H7 (cell line): ENCODE measurements around the gene RFK. TPM values are rescaled to one million over a fixed set of nuclear protein-coding genes. Genes with fewer than 3 reads are reported as not detected.
"Not testable (repeated sequence)": the region's sequence is repeated elsewhere in the genome, so short reads cannot be mapped to it uniquely, and the experiment has no call there.

ENCODE experiments used
- DNase-seq: peaks from one replicate; pipeline ENCODE4 v3.0.0; 2012
- H3K27me3 ChIP-seq: 2 replicates; pipeline ENCODE4 v1.6.0; 2011; ENCODE audit warnings: mild to moderate bottlenecking, low read length; ENCODE audit not compliant: control insufficient read depth, insufficient read depth
- H3K36me3 ChIP-seq: replicated peaks from 2 replicates; pipeline ENCODE4 v1.5.1; 2011; ENCODE audit warnings: low read length; ENCODE audit not compliant: control insufficient read depth, insufficient read depth
- H3K4me3 ChIP-seq: 2 replicates; pipeline ENCODE4 v1.5.1; 2011; ENCODE audit warnings: low read depth, mild to moderate bottlenecking, control low read depth, low read length, moderate library complexity; ENCODE audit not compliant: insufficient read depth
- total RNA-seq: library from RNA; depleted of rRNA; stranded (reverse); fragments of >200 nt; shearing (Covaris generic); gene quantifications from 2 replicates; pipeline ENCODE4 v1.2.3, GENCODE V29; 2014; rRNA removed

RFK gene
- total RNA-seq, result 15.2 and 17.5 TPM in 2 replicates

DNA sequence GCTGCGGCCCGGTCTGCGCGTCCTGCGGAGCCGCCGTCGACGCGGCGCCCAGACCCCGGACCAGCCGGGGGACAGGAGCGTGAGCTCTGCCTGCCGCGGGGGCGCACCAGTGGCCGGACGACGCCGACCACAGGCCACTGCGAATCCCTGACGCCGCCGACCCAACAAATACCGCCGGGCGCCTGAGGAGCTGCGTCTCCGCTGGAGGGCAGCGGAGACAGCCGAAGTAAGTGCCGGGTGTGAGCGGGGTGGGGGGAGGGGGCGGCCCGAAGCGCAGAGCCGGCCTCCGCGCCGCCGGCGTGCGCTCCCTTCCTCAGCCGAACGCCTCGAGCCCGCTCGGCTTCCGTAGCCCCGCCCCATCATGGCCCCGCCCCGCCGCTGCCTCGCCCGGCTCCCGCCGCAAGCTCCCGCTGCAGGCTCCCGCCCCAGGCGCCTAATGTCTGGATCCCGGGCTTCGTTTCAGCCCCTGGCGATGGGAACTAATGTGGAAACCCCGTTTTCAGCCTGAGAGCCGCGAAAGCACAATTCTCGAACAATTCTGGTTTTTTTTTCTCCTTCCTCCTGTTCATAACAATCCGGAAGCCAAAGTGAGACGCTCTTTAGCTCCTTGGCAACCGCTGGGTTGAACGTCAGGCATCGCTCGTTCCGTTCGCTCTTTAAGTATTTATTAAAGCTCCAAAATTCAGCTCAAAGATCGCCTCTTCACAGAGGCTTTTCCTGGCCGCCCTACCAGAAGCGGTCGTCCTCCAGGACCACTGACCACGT, at the start of gene RFK:
RFK (minus strand) TSS at position 232 of the 765 bp plus-strand sequence. CDS start 255 bp downstream, outside the sequence.
- peak; percentile 96 for DNase-seq
- peak within 1 kb of the TSS; percentile 87 for H3K4me3 ChIP-seq
- no peaks in the 10 kb centered on the region for H3K27me3 ChIP-seq
- no peaks in the 10 kb centered on the region; the same call in 1 of the 2 replicates for H3K36me3 ChIP-seq

DNA sequence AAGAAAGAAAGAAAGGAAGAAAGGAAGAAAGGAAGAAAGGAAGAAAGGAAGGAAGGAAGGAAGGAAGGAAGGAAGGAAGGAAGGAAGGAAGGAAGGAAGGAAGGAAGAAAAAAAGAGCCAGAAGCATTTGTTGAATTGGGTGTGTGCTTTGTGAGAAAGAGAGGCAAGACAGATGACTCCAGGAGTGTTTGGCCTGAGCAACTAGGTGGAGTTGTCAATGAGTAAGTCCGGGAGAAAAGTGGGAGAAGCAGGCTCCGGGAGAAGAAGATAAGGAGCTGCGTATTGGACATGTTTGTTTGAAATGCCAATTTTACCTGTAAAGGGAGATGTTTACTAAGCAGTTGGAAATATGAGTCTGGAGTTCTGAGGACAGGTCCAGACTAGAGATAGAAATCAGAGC, 49.7 kb upstream of the RFK start:
- Histone ChIP-seq H3K4me3 (no peak overlapping the region), H3K36me3 (no peaks in the 10 kb centered on the region), H3K27me3 (no peaks in the 10 kb centered on the region)
- DNase-seq, result no peak

DNA sequence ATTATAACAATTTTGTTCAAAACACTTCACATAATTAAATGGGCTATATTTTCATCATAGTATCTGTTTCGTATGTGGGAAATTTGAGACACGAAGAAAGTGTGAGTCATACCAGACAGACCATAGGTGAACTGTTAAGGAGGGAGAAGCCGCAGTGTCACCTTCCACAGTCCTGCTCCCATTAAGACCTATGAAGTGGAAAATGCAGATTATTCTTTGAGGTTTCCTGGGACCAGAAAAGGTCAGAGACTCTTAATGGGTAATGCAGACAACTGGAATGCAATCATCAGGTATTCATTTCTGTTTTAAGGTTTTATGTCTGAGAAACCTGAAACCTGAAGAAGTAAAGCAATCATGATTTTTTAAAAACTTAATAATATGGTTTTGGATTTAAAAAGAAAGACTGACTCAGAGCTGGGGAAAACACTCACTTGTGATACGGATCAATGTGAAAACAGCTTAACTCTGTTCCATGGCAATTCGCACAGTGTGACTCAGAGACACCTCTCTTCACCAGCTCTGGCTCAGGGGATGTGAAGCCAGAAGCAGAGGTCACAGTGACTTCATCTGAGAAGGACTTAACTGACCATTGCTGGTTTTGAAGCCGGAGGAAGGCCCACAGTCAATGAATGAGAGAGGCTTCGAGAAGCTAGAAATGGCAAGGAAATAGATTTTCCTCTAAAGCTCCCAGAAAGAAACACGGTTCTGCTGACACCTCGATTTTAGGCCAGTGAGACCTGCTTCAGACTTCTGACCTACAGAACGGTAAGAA, 47.5 kb upstream of the RFK start:
- Histone ChIP-seq H3K27me3 (no peaks in the 10 kb centered on the region), H3K36me3 (no peaks in the 10 kb centered on the region), H3K4me3 (no peak overlapping the region)
- no peak for DNase-seq

DNA sequence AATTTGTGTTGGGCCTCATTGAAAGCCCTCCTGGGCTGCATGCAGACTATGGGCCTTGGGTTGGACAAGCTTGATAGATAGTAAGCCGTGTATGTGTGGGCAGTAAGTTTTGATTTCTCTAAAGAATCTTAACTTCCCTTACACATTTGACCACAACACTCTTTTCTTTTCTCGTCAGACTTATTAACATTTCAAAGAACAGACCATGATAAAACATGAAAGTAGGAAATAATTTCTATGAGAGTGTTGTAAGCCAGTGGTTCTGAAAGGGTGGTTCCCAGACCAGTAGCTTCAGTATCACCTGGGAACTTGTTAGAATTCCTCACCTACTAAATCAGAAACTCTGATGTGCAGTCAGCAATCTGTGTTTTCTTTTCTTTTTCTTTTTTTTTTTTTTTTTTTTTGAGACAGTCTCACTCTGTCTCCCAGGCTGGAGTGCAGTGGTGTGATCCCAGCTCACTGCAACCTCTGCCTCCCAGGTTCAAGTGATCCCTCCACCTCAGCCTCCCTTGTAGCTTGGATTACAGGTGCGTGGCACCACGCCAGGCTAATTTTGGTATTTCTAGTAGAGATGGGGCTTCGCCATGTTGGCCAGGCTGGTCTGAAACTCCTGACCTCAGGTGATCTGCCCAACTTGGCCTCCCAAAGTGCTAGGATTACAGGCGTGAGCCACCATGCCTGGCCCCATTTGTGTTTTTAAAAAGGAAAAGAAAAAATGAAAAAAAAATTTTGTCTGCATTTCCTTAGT, 44.8 kb upstream of the RFK start:
- no peak overlapping the region for H3K4me3 ChIP-seq
- H3K36me3 ChIP-seq, result no peaks in the 10 kb centered on the region
- DNase-seq, result no peak
- no peaks in the 10 kb centered on the region for H3K27me3 ChIP-seq

DNA sequence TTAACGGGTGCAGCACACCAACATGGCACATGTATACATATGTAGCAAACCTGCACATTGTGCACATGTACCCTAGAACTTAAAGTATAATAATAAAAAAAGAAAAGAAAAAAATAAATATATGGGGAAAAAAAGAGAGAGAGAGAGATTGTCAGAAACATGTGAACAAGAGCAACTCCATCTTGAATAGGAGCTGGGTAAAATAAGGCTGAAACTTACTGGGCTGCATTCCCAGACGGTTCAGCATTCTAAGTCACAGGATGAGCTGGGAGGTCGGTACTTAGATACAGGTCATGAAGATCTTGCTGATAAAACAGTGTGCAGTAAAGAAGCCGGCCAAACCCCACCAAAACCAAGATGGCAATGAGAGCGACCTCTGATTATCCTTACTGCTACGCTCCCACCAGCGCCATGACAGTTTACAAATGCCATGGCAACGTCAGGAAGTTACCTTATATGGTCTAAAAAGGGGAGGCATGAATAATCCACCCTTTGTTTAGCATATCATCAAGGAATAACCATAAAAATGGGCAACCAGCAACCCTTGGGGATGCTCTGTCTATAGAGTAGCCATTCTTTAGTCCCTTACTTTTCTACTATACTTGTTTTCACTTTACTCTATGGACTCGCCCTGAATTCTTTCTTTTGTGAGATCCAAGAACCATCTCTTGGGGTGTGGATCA, 42.9 kb upstream of the RFK start:
- not testable (repeated sequence) for DNase-seq, H3K27me3 ChIP-seq, H3K4me3 ChIP-seq, H3K36me3 ChIP-seq

DNA sequence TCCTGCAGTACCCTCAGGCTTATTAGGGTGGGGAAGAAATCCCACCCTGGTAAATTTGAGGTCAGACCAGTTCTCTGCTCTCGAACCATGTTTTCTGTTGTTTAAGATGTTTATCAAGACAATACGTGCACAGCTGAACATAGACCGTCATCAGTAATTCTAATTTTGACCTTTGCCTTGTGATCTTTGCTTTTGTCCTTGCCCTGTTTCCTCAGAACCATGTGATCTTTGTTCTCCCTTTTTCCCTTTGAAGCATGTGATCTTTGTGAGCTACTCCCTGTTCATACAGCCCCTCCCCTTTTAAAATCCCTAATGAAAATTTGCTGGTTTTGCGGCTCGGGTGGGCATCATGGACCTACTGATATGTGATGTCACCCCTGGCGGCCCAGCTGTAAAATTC, 40.7 kb upstream of the RFK start:
- H3K36me3 ChIP-seq, H3K4me3 ChIP-seq, DNase-seq, H3K27me3 ChIP-seq: not testable (repeated sequence)

DNA sequence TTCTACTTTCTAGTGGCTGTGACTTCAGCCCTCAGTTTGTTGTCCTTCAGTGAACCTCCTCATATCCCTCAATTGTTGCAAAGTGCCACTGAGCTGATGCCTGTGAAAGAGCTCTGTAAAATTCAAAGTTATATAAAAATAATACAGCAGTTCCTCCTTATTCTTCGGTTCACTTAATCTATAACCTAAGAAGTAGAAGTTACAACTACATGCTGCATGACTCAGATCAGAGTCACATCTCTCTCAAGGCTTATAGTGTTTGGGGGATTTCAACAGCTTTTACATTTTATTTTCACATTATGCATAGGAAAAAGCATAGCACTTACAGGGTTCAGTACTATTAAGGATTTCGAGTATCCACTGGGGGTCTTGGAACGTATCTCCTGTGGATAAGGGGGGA, 39.6 kb upstream of the RFK start:
- Histone ChIP-seq H3K4me3 (no peak overlapping the region), H3K27me3 (no peaks in the 10 kb centered on the region), H3K36me3 (no peaks in the 10 kb centered on the region)
- DNase-seq, result no peak

DNA sequence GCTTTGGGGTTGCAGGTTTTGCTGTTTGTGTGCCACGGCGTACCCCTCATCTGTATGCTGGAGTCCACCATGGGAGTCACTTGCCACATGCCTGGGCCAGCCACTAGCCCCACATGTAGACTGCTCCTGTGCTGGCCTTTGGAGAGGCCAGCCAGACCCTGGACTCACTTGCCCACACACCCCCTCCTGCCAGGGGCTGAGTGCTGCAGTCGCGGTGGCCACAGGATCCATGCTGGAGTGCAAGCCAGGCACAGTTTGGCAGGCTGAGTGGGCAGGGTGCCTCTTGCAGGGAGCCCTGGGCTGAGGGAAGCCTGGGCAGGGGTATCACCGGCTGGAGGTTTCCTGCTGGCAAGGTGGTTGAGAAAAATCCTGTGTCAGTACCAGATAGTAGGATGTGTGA, 39.2 kb upstream of the RFK start:
- peak; percentile 13 for DNase-seq
- Histone ChIP-seq H3K4me3 (no peak overlapping the region), H3K27me3 (no peaks in the 10 kb centered on the region), H3K36me3 (no peaks in the 10 kb centered on the region)

DNA sequence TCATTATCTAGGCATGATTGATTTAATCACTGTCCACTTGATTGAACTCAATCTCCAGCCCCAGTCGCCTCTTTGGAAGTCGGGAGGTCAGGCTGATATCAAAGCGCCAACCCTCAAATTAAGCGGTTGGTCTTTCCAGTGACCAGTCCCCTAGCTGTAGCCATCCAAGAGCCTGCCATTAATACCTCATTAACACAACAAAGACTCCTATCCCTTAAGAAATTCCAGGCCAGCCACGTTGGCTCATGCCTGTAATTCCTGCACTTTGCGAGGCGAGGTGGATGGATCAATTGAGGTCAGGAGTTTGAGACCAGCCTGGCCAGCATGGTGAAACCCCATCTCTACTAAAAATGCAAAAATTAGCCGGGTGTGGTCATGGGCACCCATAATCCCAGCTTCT, 37.4 kb upstream of the RFK start:
- H3K36me3 ChIP-seq, result no peaks in the 10 kb centered on the region
- DNase-seq, result peak; percentile 37
- H3K4me3 ChIP-seq, result no peak overlapping the region
- H3K27me3 ChIP-seq, result no peaks in the 10 kb centered on the region

DNA sequence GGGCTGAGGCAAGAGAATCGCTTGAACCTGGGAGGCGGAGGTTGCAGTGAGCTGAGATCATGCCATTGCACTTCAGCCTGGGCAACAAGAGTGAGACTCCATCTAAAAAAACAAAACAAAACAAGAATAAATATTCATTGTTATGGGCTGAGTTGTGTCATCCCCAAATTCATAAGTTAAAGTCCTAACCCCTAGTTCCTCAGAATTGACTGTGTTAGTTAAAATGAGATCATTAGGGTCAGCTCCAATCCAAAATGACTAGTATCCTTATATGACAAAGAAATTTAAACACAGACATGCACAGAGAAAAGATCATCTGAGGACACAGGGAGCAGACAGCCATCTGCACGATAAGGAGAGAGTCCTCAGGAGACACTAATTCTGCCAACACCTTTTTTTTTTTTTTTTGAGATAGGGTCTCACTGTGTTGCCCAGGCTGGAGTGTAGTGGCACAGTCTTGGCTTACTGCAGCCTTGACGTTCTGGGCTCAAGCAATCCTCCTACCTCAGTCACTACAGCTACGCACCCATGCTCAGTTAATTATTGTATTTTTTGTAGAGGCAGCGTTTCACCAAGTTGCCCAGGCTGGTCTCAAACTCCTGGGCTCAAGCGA, 32.7 kb upstream of the RFK start:
- no peaks in the 10 kb centered on the region for H3K27me3 ChIP-seq
- no peaks in the 10 kb centered on the region for H3K36me3 ChIP-seq
- no peak overlapping the region for H3K4me3 ChIP-seq
- DNase-seq, result no peak

DNA sequence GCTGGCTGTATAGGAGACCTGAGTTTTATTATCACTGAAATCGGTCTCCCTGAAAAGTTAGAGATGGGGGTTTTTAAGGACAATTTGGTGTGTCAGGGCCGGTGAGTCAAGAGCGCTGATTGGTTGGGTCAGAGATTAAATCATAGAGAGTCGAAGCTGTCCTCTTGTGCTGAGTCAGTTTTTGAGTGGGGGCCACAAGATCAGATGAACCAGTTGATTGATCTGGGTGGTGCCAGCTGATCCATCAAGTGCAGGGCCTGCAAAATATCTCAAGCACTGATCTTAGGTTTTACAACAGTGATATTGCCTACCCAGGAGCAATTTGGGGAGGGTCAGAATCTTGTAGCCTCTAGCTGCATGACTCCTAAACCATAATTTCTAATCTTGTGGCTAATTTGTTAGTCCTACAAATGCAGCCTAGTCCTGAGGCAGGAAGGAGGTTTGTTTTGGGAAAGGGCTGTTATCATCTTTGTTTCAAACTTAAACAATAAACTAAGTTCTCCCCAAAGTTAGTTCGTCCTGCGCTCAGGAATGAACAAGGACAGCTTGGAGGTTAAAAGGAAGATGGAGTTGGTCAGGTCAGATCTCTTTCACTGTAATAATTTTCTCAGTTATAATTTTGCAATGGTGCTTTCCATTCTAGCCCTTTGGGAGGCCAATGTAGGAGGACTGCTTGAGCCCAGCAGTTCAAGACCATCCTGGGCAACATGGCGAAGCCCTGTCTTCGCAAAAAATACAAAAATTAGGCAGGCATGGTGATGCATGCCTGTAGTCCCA, 31.6 kb upstream of the RFK start:
- no peaks in the 10 kb centered on the region for H3K27me3 ChIP-seq

DNA sequence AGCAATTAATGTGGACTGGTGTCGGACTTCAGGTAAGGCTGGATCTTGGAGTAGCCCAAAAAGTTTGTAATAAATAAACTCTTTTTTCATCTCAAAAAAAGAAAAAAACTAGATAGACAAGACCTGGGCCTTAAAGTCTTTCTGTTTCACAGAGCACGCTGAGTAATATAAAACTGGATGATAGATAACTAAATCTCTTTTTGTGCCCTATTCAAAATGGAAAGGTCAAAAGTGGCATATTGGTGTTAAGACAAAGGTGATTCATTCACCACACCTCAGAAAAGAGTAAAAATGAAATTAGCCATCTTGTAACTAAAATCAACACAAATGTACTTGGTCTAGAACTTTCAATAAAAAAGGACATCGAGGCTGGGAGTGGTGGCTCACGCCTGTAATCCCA, 30.3 kb upstream of the RFK start:
- no peak for DNase-seq
- Histone ChIP-seq H3K36me3 (no peaks in the 10 kb centered on the region), H3K27me3 (no peaks in the 10 kb centered on the region), H3K4me3 (no peak overlapping the region)

More for the DNA sequence above, 31.6 kb upstream of the RFK start:
- DNase-seq, result no peak
- no peaks in the 10 kb centered on the region for H3K36me3 ChIP-seq
- no peak overlapping the region for H3K4me3 ChIP-seq
